HEK293 (cell line): ENCODE measurements around the gene ANKH.

ENCODE experiments used
- CTCF ChIA-PET: fragments of 350-600 bp; formaldehyde crosslinking; extraction: SDS; loops from one replicate; lab custom pipeline; 2021; ENCODE audit warnings: antibody characterized with exemption; lab: Yijun Ruan, JAX
- POLR2A ChIA-PET: fragments of 300-600 bp; formaldehyde crosslinking; extraction: SDS; loops from one replicate; lab custom pipeline; 2020; ENCODE audit warnings: antibody characterized with exemption, inconsistent platforms; lab: Yijun Ruan, JAX
- H3K27ac ChIP-seq: fragments of 200-500 bp; sonication (Bioruptor generic); 2 replicates; pipeline ENCODE4 v1.5.1; 2014; ENCODE audit warnings: low read depth, low read length, control low read depth, inconsistent platforms; ENCODE audit errors: extremely low read depth
- H3K36me3 ChIP-seq, 2 experiments: fragments of 200-500 bp in 1 of 2; sonication (Bioruptor generic) in 1 of 2; 1 replicate in 1 of 2; 2 replicates in 1 of 2; pipeline ENCODE4 v1.5.1; 2014 to 2017; ENCODE audit warnings: inconsistent platforms in 2 of 2, low read length in 2 of 2; ENCODE audit not compliant: control insufficient read depth in 2 of 2, insufficient read depth in 1 of 2
- H3K4me1 ChIP-seq: fragments of 200-500 bp; sonication (Bioruptor generic); 2 replicates; pipeline ENCODE4 v1.5.1; 2014; ENCODE audit warnings: mild to moderate bottlenecking, low read length, inconsistent platforms; ENCODE audit not compliant: control insufficient read depth, insufficient read depth
- H3K4me3 ChIP-seq: 2 replicates; pipeline ENCODE4 v1.5.1; 2011; ENCODE audit warnings: low read depth, mild to moderate bottlenecking, control low read depth, low read length, moderate library complexity
- H3K9me3 ChIP-seq: fragments of 200-500 bp; sonication (Bioruptor generic); 2 replicates; pipeline ENCODE4 v1.5.1; 2014; ENCODE audit warnings: low read depth, low read length, inconsistent platforms; ENCODE audit not compliant: control insufficient read depth, insufficient read depth
- KLF1 ChIP-seq: fragments of 450-650 bp; formaldehyde crosslinking; IDR thresholded peaks from 2 replicates; pipeline ENCODE4 v1.5.1; 2016; ENCODE audit warnings: missing biosample characterization, missing genetic modification characterization
- WT1 ChIP-seq: fragments of 450-650 bp; formaldehyde crosslinking; IDR thresholded peaks from 2 replicates; pipeline ENCODE4 v1.5.1; 2016; ENCODE audit warnings: missing biosample characterization, missing genetic modification characterization
- YY2 ChIP-seq: fragments of 450-650 bp; formaldehyde crosslinking; IDR thresholded peaks from 2 replicates; pipeline ENCODE4 v1.5.1; 2016; ENCODE audit warnings: missing biosample characterization, missing genetic modification characterization
- ZBTB20 ChIP-seq: fragments of 450-650 bp; formaldehyde crosslinking; IDR thresholded peaks from 2 replicates; pipeline ENCODE4 v1.5.1; 2016; ENCODE audit warnings: missing biosample characterization, missing genetic modification characterization
- ZBTB21 ChIP-seq: fragments of 450-650 bp; formaldehyde crosslinking; IDR thresholded peaks from 2 replicates; pipeline ENCODE4 v1.5.1; 2017; ENCODE audit warnings: missing biosample characterization, missing genetic modification characterization
- ZEB2 ChIP-seq: fragments of 450-650 bp; formaldehyde crosslinking; IDR thresholded peaks from 2 replicates; pipeline ENCODE4 v1.5.1; 2016; ENCODE audit warnings: missing biosample characterization, missing genetic modification characterization
- ZFHX2 ChIP-seq: fragments of 450-650 bp; formaldehyde crosslinking; conservative IDR thresholded peaks from 2 replicates; pipeline ENCODE4 v1.5.1; 2016; ENCODE audit warnings: missing biosample characterization, missing genetic modification characterization
- ZNF10 ChIP-seq: fragments of 450-650 bp; formaldehyde crosslinking; IDR thresholded peaks from 2 replicates; pipeline ENCODE4 v1.5.1; 2017; ENCODE audit warnings: missing biosample characterization, missing genetic modification characterization
- ZNF140 ChIP-seq: fragments of 450-650 bp; formaldehyde crosslinking; IDR thresholded peaks from 2 replicates; pipeline ENCODE4 v1.5.1; 2016; ENCODE audit warnings: missing biosample characterization, missing genetic modification characterization
- ZNF184 ChIP-seq: fragments of 450-650 bp; IDR thresholded peaks from 2 replicates; pipeline ENCODE4 v1.5.1; 2018; ENCODE audit warnings: missing biosample characterization, mild to moderate bottlenecking, missing genetic modification characterization
- ZNF211 ChIP-seq: fragments of 450-650 bp; formaldehyde crosslinking; IDR thresholded peaks from 2 replicates; pipeline ENCODE4 v1.5.1; 2016; ENCODE audit warnings: low read depth, missing biosample characterization, missing genetic modification characterization
- ZNF23 ChIP-seq: fragments of 450-650 bp; formaldehyde crosslinking; IDR thresholded peaks from 2 replicates; pipeline ENCODE4 v1.5.1; 2016; ENCODE audit warnings: missing biosample characterization, missing genetic modification characterization, borderline replicate concordance
- ZNF324 ChIP-seq: fragments of 450-650 bp; formaldehyde crosslinking; IDR thresholded peaks from 2 replicates; pipeline ENCODE4 v1.5.1; 2016; ENCODE audit warnings: missing biosample characterization, missing genetic modification characterization
- ZNF341 ChIP-seq: fragments of 450-650 bp; formaldehyde crosslinking; IDR thresholded peaks from 2 replicates; pipeline ENCODE4; 2016; ENCODE audit warnings: low read depth, missing biosample characterization, missing genetic modification characterization
- ZNF514 ChIP-seq: fragments of 450-650 bp; formaldehyde crosslinking; IDR thresholded peaks from 2 replicates; pipeline ENCODE4 v1.5.1; 2016; ENCODE audit warnings: missing biosample characterization, missing genetic modification characterization
- ZNF645 ChIP-seq: fragments of 450-650 bp; formaldehyde crosslinking; IDR thresholded peaks from 2 replicates; pipeline ENCODE4; 2016; ENCODE audit warnings: missing biosample characterization, missing genetic modification characterization
- ZNF660 ChIP-seq: fragments of 450-650 bp; IDR thresholded peaks from 2 replicates; pipeline ENCODE4 v1.5.1; 2018; ENCODE audit warnings: missing biosample characterization, mild to moderate bottlenecking, missing genetic modification characterization
- ZNF670 ChIP-seq: fragments of 450-650 bp; formaldehyde crosslinking; IDR thresholded peaks from 2 replicates; pipeline ENCODE4 v1.5.1; 2016; ENCODE audit warnings: missing biosample characterization, missing genetic modification characterization, low read depth
- ZNF747 ChIP-seq: fragments of 450-650 bp; formaldehyde crosslinking; IDR thresholded peaks from 2 replicates; pipeline ENCODE4 v1.5.1; 2016; ENCODE audit warnings: missing biosample characterization, missing genetic modification characterization
- ZNF768 ChIP-seq: fragments of 450-650 bp; formaldehyde crosslinking; IDR thresholded peaks from 2 replicates; pipeline ENCODE4 v1.5.1; 2018; ENCODE audit warnings: missing biosample characterization, mild to moderate bottlenecking, missing genetic modification characterization
- ZNF785 ChIP-seq: fragments of 450-650 bp; formaldehyde crosslinking; IDR thresholded peaks from 2 replicates; pipeline ENCODE4 v1.5.1; 2016; ENCODE audit warnings: missing biosample characterization, missing genetic modification characterization
- ZSCAN23 ChIP-seq: fragments of 450-650 bp; formaldehyde crosslinking; IDR thresholded peaks from 2 replicates; pipeline ENCODE4 v1.5.1; 2016; ENCODE audit warnings: missing biosample characterization, missing genetic modification characterization
- TF ChIP-seq, protein P1 (sequence below): fragments of 450-650 bp; formaldehyde crosslinking; IDR thresholded peaks from 2 replicates; pipeline ENCODE4 v1.5.1; 2016; ENCODE audit warnings: missing biosample characterization, missing genetic modification characterization
- TF ChIP-seq, protein P2 (sequence below): fragments of 450-650 bp; formaldehyde crosslinking; IDR thresholded peaks from 2 replicates; pipeline ENCODE4 v1.5.1; 2016; ENCODE audit warnings: missing biosample characterization, missing genetic modification characterization, borderline replicate concordance
- TF ChIP-seq, protein P3 (sequence below): fragments of 450-650 bp; formaldehyde crosslinking; IDR thresholded peaks from 2 replicates; pipeline ENCODE4 v1.5.1; 2016; ENCODE audit warnings: missing biosample characterization, missing genetic modification characterization

ANKH gene

GRCh38 chr5:14685757-14686156 lies 185.8 kb downstream of the ANKH start (continued):
- no peak for TF ChIP-seq ZNF785 (tag by site-specific recombination)
- TF ChIP-seq ZNF670 (tag by site-specific recombination): no peak
- TF ChIP-seq ZNF747 (tag by site-specific recombination): no peak

- TF ChIP-seq ZNF768 (tag by site-specific recombination) (no peak), ZNF645 (tag by site-specific recombination) (no peak), ZNF184 (no peak), ZNF23 (tag by site-specific recombination) (no peak), ZBTB20 (tag by site-specific recombination) (no peak)
- Histone ChIP-seq H3K27ac (no peak overlapping the region), H3K4me1 (no peaks in the 10 kb centered on the region), H3K4me3 (no peak overlapping the region), H3K36me3 (peaks cover 69 to 75% of the 10 kb centered on the region in 2 experiments), H3K9me3 (no peaks in the 10 kb centered on the region)
- ChIA-PET POLR2A (interaction anchor here (0.6 to 1.1 kb wide), 2 partner anchors 13 to 1018 kb away, joined by 3 to 5 read pairs; no protein-coding TSS in a partner anchor), CTCF (interaction anchor here (0.8 to 4.4 kb wide), 13 partner anchors 10 to 398 kb away, joined by 3 to 30 read pairs (median 8); no protein-coding TSS in a partner anchor)
These were observed 186.8 kb downstream of the ANKH start for GRCh38 chr5:14684757-14685156.

DNA sequence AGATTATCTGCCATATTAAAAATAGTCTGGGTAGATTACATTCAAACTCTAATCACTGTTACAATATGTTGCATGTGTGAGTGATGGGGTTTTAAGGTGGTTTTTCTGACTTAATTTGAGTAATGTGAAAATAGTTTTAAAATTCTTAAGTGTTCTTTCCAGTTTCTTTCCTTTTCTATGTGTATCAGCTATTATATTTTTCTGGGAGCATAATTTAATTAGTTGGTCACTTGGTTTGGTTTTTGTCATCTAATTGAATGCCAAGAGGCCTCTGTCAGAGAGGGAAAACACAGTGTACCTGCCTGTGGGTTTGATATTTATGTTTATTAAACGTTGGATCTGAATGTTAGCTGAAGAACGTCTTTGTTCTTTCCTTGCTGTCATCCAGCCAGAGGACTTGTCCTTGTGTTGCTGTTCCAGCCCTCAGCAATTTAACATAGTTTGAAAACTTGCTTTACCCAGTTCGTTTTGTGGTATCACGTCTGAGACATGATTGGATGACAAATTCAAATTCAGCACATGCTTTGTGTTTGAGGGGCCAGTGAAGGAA lies 187.6 kb downstream of the ANKH start:
- H3K27ac ChIP-seq: no peak overlapping the region
- no peak for TF ChIP-seq ZNF514 (tag by site-specific recombination)
- TF ChIP-seq ZNF10 (tag by site-specific recombination): no peak
- TF ChIP-seq WT1 (tag by site-specific recombination): no peak
- TF ChIP-seq KLF1: no peak
- TF ChIP-seq YY2 (tag by site-specific recombination): no peak
- no peak for TF ChIP-seq ZSCAN23 (tag by site-specific recombination)
- TF ChIP-seq ZNF660: no peak
- TF ChIP-seq, protein P1, sequence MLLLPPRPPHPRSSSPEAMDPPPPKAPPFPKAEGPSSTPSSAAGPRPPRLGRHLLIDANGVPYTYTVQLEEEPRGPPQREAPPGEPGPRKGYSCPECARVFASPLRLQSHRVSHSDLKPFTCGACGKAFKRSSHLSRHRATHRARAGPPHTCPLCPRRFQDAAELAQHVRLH (tag by site-specific recombination): no peak
- no peak for TF ChIP-seq ZNF140 (tag by site-specific recombination)
- no peak for TF ChIP-seq ZFHX2 (tag by site-specific recombination)
- TF ChIP-seq, protein P2, sequence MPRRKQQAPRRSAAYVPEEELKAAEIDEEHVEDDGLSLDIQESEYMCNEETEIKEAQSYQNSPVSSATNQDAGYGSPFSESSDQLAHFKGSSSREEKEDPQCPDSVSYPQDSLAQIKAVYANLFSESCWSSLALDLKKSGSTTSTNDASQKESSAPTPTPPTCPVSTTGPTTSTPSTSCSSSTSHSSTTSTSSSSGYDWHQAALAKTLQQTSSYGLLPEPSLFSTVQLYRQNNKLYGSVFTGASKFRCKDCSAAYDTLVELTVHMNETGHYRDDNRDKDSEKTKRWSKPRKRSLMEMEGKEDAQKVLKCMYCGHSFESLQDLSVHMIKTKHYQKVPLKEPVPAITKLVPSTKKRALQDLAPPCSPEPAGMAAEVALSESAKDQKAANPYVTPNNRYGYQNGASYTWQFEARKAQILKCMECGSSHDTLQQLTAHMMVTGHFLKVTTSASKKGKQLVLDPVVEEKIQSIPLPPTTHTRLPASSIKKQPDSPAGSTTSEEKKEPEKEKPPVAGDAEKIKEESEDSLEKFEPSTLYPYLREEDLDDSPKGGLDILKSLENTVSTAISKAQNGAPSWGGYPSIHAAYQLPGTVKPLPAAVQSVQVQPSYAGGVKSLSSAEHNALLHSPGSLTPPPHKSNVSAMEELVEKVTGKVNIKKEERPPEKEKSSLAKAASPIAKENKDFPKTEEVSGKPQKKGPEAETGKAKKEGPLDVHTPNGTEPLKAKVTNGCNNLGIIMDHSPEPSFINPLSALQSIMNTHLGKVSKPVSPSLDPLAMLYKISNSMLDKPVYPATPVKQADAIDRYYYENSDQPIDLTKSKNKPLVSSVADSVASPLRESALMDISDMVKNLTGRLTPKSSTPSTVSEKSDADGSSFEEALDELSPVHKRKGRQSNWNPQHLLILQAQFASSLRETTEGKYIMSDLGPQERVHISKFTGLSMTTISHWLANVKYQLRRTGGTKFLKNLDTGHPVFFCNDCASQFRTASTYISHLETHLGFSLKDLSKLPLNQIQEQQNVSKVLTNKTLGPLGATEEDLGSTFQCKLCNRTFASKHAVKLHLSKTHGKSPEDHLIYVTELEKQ (tag by site-specific recombination): no peak
- TF ChIP-seq ZNF324 (tag by site-specific recombination): no peak
- no peak for TF ChIP-seq ZBTB21 (tag by site-specific recombination)
- TF ChIP-seq ZNF211 (tag by site-specific recombination): no peak
- TF ChIP-seq ZEB2 (tag by site-specific recombination): no peak
- TF ChIP-seq, protein P3, sequence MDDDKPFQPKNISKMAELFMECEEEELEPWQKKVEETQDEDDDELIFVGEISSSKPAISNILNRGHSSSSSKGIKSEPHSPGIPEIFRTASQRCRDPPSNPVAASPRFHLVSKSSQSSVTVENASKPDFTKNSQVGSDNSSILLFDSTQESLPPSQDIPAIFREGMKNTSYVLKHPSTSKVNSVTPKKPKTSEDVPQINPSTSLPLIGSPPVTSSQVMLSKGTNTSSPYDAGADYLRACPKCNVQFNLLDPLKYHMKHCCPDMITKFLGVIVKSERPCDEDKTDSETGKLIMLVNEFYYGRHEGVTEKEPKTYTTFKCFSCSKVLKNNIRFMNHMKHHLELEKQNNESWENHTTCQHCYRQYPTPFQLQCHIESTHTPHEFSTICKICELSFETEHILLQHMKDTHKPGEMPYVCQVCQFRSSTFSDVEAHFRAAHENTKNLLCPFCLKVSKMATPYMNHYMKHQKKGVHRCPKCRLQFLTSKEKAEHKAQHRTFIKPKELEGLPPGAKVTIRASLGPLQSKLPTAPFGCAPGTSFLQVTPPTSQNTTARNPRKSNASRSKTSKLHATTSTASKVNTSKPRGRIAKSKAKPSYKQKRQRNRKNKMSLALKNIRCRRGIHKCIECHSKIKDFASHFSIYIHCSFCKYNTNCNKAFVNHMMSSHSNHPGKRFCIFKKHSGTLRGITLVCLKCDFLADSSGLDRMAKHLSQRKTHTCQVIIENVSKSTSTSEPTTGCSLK: no peak
- no peak for TF ChIP-seq ZNF341
- TF ChIP-seq, all 188 proteins: peak for 0
- CTCF ChIA-PET: interaction anchor here (0.7 to 4.4 kb wide), 11 partner anchors 9 to 701 kb away, joined by 3 to 30 read pairs (median 4); no protein-coding TSS in a partner anchor
- peaks cover 65 to 70% of the 10 kb centered on the region in 2 experiments for H3K36me3 ChIP-seq
- POLR2A ChIA-PET: interaction anchor here (0.6 kb wide), 1 partner anchor 1018 kb away, joined by 5 read pairs; no protein-coding TSS in a partner anchor
- H3K4me1 ChIP-seq: no peaks in the 10 kb centered on the region
- H3K4me3 ChIP-seq: no peak overlapping the region
- H3K9me3 ChIP-seq: no peaks in the 10 kb centered on the region
